Activated T-helper 9 cell treated with anti-CD3 and anti-CD28 coated beads, Interleukin-2, amount 50 U/mL, for 16 hours (primary cell): ENCODE results near the gene UBAP2L.
"Not testable (repeated sequence)": the region's sequence is repeated elsewhere in the genome, so short reads cannot be mapped to it uniquely, and the experiment has no call there.

Experiments used
- DNase-seq: peaks from one replicate; pipeline ENCODE4 v3.0.0-alpha.2; 2020; ENCODE audit warnings: low read depth

The UBAP2L gene

DNA sequence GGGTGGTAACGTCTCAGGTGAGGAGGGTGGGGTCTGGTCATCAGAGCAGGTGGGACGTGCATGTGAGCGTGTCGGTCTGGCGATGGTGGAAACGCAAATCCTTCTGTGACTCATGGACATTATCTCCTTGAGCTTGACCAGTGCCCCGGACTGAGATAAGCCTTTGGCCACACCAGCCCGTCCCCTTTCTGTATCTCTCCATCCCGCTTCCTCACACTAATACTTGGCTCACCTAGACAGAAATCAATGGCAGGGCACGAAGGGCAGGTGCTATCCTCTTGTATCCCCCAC lies 92.3 kb downstream of the UBAP2L start:
- DNase-seq, result no peak

GRCh38 chr1:154314226-154314625 lies 93.5 kb downstream of the UBAP2L start:
- not testable (repeated sequence) for DNase-seq

- no peak for DNase-seq
Observed at GRCh38 chr1:154316704-154317103, 95.9 kb downstream of the UBAP2L start.

- no peak for DNase-seq
Observed at GRCh38 chr1:154318386-154318785, 97.6 kb downstream of the UBAP2L start.
